Fibroblast of skin of right quadriceps (primary cell): Measurements from ENCODE around the gene ERI3.
A peak's percentile ranks its signal among the peaks of the same experiment; 100 is the strongest.
"Not testable (repeated sequence)": the region's sequence is repeated elsewhere in the genome, so short reads cannot be mapped to it uniquely, and the experiment has no call there.

Source experiments
- DNase-seq: peaks from one replicate; pipeline ENCODE4 v3.0.0-alpha.2; 2013

Gene ERI3

GRCh38 chr1:44229435-44230167, 125.5 kb downstream of the ERI3 start:
- DNase-seq = no peak

GRCh38 chr1:44228218-44228617, 126.8 kb downstream of the ERI3 start:
- no peak for DNase-seq

GRCh38 chr1:44227211-44227610, 127.8 kb downstream of the ERI3 start:
- no peak for DNase-seq

- DNase-seq = no peak
Observed at GRCh38 chr1:44225761-44226160, 129.3 kb downstream of the ERI3 start.

- DNase-seq = no peak
Observed at GRCh38 chr1:44223187-44223610, 131.9 kb downstream of the ERI3 start.

GRCh38 chr1:44222397-44223186, 132.5 kb downstream of the ERI3 start:
- no peak for DNase-seq

GRCh38 chr1:44221769-44222168, 133.3 kb downstream of the ERI3 start:
- no peak for DNase-seq

GRCh38 chr1:44220755-44221154, 134.3 kb downstream of the ERI3 start:
- no peak for DNase-seq

GRCh38 chr1:44220001-44220751, 134.9 kb downstream of the ERI3 start:
- no peak for DNase-seq

GRCh38 chr1:44219301-44219626, 135.8 kb downstream of the ERI3 start:
- DNase-seq = no peak

- no peak for DNase-seq
Observed at GRCh38 chr1:44218503-44219300, 136.4 kb downstream of the ERI3 start.

- peak; percentile 54 for DNase-seq
Observed at GRCh38 chr1:44217809-44218410, 137.1 kb downstream of the ERI3 start.

- peak; percentile 84 for DNase-seq
Observed at GRCh38 chr1:44213222-44214112, 141.6 kb downstream of the ERI3 start, which contains the start of gene DMAP1. TSS of gene DMAP1 (plus strand) at chr1:44213471. CDS start at chr1:44213754, 283 bp downstream.

GRCh38 chr1:44212355-44213221, 142.5 kb downstream of the ERI3 start:
- no peak for DNase-seq

GRCh38 chr1:44210595-44210994, 144.5 kb downstream of the ERI3 start:
- DNase-seq = no peak

- DNase-seq = no peak
Observed at GRCh38 chr1:44208226-44208625, 146.8 kb downstream of the ERI3 start.

GRCh38 chr1:44206545-44206944, 148.5 kb downstream of the ERI3 start:
- DNase-seq = not testable (repeated sequence)

GRCh38 chr1:44200336-44200735, 154.7 kb downstream of the ERI3 start:
- DNase-seq = no peak

- no peak for DNase-seq
Observed at GRCh38 chr1:44174630-44175029, 180.4 kb downstream of the ERI3 start.
